Right hindlimb (tissue), 1 donor: ENCODE data around the gene CHAT.

Experiments used
- DNase-seq: peaks from one replicate; pipeline ENCODE4 v3.0.0-alpha.2; 2018

CHAT gene

GRCh38 chr10:49688920-49689319 is 75.1 kb downstream of the CHAT start:
- DNase-seq, result no peak

DNA sequence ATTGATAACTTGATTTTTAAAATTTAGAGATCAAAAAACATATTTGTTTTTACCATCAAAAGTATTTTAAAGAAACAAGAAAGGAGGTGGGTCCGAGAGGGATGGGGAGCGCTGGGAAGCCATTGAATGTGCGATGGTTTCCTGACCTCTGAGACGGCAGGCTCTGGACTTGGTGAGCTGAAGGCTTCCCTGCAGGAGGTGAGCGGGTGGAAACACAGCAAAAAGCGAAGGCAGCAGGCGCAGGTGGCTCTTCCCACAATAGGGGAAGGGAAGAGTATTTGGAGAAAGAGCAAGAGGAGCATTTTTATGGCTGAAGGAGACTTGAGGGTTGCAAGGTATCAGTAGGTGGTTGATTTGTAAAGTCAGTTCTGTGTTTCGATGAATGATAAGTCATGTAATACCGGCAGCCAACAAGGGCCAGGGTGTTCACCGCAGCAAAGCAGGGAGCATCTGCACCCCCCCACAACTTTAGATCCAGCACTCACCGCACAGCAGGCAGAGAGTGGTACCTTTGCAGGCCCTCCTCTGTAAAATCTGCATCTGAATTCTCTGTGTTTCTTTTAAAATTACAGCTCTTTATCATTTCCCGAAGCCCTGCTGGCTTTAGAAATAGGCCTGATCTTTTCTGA is 76.2 kb downstream of the CHAT start:
- no peak for DNase-seq

- DNase-seq, result no peak
Observed at GRCh38 chr10:49690698-49691356, 77.0 kb downstream of the CHAT start.

- no peak for DNase-seq
Observed at GRCh38 chr10:49691588-49691987, 77.8 kb downstream of the CHAT start.

DNA sequence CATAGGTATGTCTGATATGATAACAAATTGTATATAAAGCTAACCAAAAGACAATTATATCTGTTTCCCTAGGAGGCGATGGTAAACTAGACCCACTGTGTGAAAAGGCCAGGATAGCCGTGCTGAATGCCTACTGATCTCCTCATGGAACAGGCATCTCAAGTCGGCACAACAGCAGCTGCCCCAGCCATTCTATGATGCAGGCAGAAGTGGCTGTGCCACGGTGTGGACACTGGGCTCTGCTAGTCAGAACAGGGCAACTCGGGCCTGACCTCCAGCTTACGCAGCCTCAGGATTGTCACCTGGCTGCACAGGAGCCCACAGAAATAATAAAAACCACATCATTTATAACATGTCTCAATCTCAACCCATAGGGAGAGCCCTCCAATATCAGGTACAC is 80.6 kb downstream of the CHAT start:
- no peak for DNase-seq

- no peak for DNase-seq
Observed at GRCh38 chr10:49696311-49696710, 82.5 kb downstream of the CHAT start.

- no peak for DNase-seq
Observed at GRCh38 chr10:49698679-49699078, 84.8 kb downstream of the CHAT start.

- DNase-seq, result no peak
Observed at GRCh38 chr10:49700211-49700610, 86.4 kb downstream of the CHAT start.

DNA sequence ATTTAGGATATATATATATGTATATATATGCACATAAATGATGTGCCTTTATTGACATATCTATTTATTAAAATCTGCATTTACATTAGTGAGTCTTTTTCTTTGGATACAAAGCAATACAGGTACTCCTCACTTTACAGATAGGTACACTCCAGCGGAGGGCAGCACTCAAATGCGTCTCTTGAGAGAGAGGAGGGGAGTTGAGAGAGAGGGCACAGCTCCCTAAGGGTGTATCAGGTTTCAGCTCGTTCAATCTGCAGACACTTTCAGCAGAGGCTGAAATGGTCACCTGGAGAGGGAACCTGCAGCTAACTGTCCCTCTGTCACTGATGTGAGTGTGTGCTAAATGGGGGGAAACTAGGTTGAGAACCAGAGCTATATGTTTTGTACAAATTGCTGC is 87.2 kb downstream of the CHAT start:
- no peak for DNase-seq

DNA sequence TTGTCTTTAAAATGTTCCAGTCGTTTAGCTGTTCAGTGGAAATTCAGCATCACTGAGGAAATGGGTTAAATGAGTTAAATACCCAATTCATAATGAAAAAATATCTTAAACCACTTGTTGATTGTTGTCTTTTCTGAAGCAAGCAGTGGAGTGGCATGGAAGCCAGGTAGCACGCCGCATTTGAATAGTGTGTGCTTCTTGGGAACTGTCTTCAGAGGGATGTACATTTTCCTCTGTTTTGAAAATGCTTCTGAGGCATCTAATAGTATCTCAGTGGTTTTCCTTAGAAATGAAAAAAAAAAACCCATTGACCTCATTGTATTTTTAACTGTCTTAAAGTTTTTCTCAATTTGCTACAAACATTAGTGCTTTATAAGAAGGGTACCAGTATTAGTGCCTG is 93.7 kb downstream of the CHAT start:
- no peak for DNase-seq

DNA sequence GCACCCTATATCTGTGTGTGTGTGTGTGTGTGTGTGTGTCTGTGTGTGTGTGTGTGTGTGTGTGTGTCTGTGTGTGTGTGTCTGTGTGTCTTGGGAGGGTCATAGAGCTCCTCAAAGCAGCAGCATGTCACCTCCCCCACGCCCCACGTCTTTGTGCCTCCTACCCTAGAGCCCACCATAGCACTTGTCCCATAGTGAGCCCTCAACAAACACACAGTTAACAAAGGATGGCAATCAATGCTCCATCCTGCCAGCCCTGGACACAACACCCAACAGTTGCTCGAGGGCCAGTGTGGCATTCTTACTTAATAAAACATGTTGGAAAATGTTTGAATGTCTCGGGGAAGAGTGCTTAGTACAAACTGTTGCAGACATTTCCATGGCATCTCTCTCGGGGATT is 96.1 kb downstream of the CHAT start:
- DNase-seq, result no peak

- DNase-seq, result no peak
Observed at GRCh38 chr10:49710966-49711365, 97.1 kb downstream of the CHAT start.

GRCh38 chr10:49711481-49711880 is 97.6 kb downstream of the CHAT start:
- no peak for DNase-seq

GRCh38 chr10:49713266-49713665 is 99.4 kb downstream of the CHAT start:
- DNase-seq, result no peak
